KG1 (cell line): Measurements from ENCODE around the gene PRSS21.

Experiments used
- DNase-seq: peaks from one replicate; lab custom pipeline; 2025; lab: John Stamatoyannopoulos, UW

PRSS21 gene

GRCh38 chr16:2806286-2806685 lies 10.8 kb upstream of the PRSS21 start:
- no peak for DNase-seq

GRCh38 chr16:2808181-2808580 lies 8.9 kb upstream of the PRSS21 start:
- DNase-seq = no peak

GRCh38 chr16:2809149-2809760 lies 7.8 kb upstream of the PRSS21 start:
- DNase-seq = no peak

- DNase-seq = no peak
These were observed 6.4 kb upstream of the PRSS21 start for GRCh38 chr16:2810651-2811050.

- DNase-seq = no peak
These were observed 5.2 kb upstream of the PRSS21 start for GRCh38 chr16:2811703-2812471.

- DNase-seq = no peak
These were observed 3.2 kb upstream of the PRSS21 start for GRCh38 chr16:2813771-2814221.

- DNase-seq = no peak
These were observed 2.3 kb upstream of the PRSS21 start for GRCh38 chr16:2814551-2815298.

- no peak for DNase-seq
These were observed 1.7 kb upstream of the PRSS21 start for GRCh38 chr16:2815299-2815771.

- no peak for DNase-seq
These were observed 569 bp downstream of the PRSS21 start for GRCh38 chr16:2817340-2818271.

- no peak for DNase-seq
These were observed 1.3 kb downstream of the PRSS21 start for GRCh38 chr16:2818272-2818876.

GRCh38 chr16:2819179-2819938 lies 2.3 kb downstream of the PRSS21 start:
- no peak for DNase-seq

- DNase-seq = no peak
These were observed 3.1 kb downstream of the PRSS21 start for GRCh38 chr16:2819939-2820835.

- no peak for DNase-seq
These were observed 3.9 kb downstream of the PRSS21 start for GRCh38 chr16:2820836-2821486.

GRCh38 chr16:2821487-2822157 lies 4.6 kb downstream of the PRSS21 start:
- DNase-seq = no peak

GRCh38 chr16:2822158-2822495 lies 5.1 kb downstream of the PRSS21 start:
- DNase-seq = no peak

GRCh38 chr16:2822496-2822895 lies 5.5 kb downstream of the PRSS21 start:
- DNase-seq = no peak

- DNase-seq = no peak
These were observed 7.6 kb downstream of the PRSS21 start for GRCh38 chr16:2824626-2825025.

GRCh38 chr16:2825049-2825742 lies 8.2 kb downstream of the PRSS21 start:
- DNase-seq = no peak
